Measurements from ENCODE around the gene SPIN2B.
A peak's percentile ranks its signal among the peaks of the same experiment; 100 is the strongest.
"Not testable (repeated sequence)": the region's sequence is repeated elsewhere in the genome, so short reads cannot be mapped to it uniquely, and the experiment has no call there.

SPIN2B gene

GRCh38 chrX:57121162-57121755, at the start of gene SPIN2B:
TSS of gene SPIN2B (minus strand) at chrX:57121548.
- DNase-seq, result peak; percentile 70

GRCh38 chrX:57156397-57157049, 35.2 kb upstream of the SPIN2B start:
- DNase-seq, result no peak

- DNase-seq, result no peak
Measured at GRCh38 chrX:57155171-57155570, 33.8 kb upstream of the SPIN2B start.

GRCh38 chrX:57152222-57152621, 30.9 kb upstream of the SPIN2B start:
- not testable (repeated sequence) for DNase-seq

GRCh38 chrX:57138674-57139073, 17.3 kb upstream of the SPIN2B start:
- no peak for DNase-seq

GRCh38 chrX:57137501-57137900, 16.2 kb upstream of the SPIN2B start:
- DNase-seq, result peak; percentile 1

GRCh38 chrX:57137073-57137472, 15.7 kb upstream of the SPIN2B start, which contains the start of gene SPIN2A:
TSS of gene SPIN2A (minus strand) at chrX:57137397. CDS start at chrX:57136597, 800 bp downstream.
- DNase-seq, result not testable (repeated sequence)

GRCh38 chrX:57136589-57136988, 15.2 kb upstream of the SPIN2B start:
- not testable (repeated sequence) for DNase-seq

GRCh38 chrX:57135287-57135686, 13.9 kb upstream of the SPIN2B start:
- DNase-seq, result no peak

- no peak for DNase-seq
Measured at GRCh38 chrX:57134702-57135101, 13.4 kb upstream of the SPIN2B start.

- DNase-seq, result no peak
Measured at GRCh38 chrX:57133706-57134105, 12.4 kb upstream of the SPIN2B start.

GRCh38 chrX:57133284-57133683, 11.9 kb upstream of the SPIN2B start:
- DNase-seq, result not testable (repeated sequence)

GRCh38 chrX:57132046-57132445, 10.7 kb upstream of the SPIN2B start:
- DNase-seq, result no peak

GRCh38 chrX:57121816-57122215, 468 bp upstream of the SPIN2B start:
- no peak for DNase-seq

GRCh38 chrX:57120619-57121161, 658 bp downstream of the SPIN2B start:
- not testable (repeated sequence) for DNase-seq

GRCh38 chrX:57119416-57119815, 1.9 kb downstream of the SPIN2B start:
- no peak for DNase-seq

GRCh38 chrX:57117566-57117965, 3.8 kb downstream of the SPIN2B start:
- not testable (repeated sequence) for DNase-seq

- no peak for DNase-seq
Measured at GRCh38 chrX:57104921-57105398, 16.4 kb downstream of the SPIN2B start.

GRCh38 chrX:57104406-57104805, 16.9 kb downstream of the SPIN2B start:
- no peak for DNase-seq

- DNase-seq, result no peak
Measured at GRCh38 chrX:57103489-57103888, 17.9 kb downstream of the SPIN2B start.

GRCh38 chrX:57102918-57103317, 18.4 kb downstream of the SPIN2B start:
- not testable (repeated sequence) for DNase-seq

GRCh38 chrX:57083143-57083542, 38.2 kb downstream of the SPIN2B start:
- no peak for DNase-seq

GRCh38 chrX:57074458-57074857, 46.9 kb downstream of the SPIN2B start:
- DNase-seq, result no peak

All from kidney glomerular epithelial cell (primary cell).